Neural progenitor cell (in vitro differentiated cells): ENCODE data around the gene PRDM5.

Experiments used
- EZH2 ChIP-seq: fragments of 200-600 bp; sonication (generic); IDR thresholded peaks from 2 replicates; pipeline ENCODE4 v1.6.1; 2017; ENCODE audit warnings: antibody characterized with exemption, mild to moderate bottlenecking, moderate library complexity
- EZH2phosphoT487 ChIP-seq: fragments of 200-600 bp; sonication (generic); IDR thresholded peaks from 2 replicates; pipeline ENCODE4 v1.6.1; 2017; ENCODE audit warnings: antibody characterized with exemption
- TF ChIP-seq, protein P1 (sequence below): fragments of 200-600 bp; sonication (generic); IDR thresholded peaks from 2 replicates; pipeline ENCODE4 v1.5.1; 2017; ENCODE audit warnings: antibody characterized with exemption, mild to moderate bottlenecking

DNA sequence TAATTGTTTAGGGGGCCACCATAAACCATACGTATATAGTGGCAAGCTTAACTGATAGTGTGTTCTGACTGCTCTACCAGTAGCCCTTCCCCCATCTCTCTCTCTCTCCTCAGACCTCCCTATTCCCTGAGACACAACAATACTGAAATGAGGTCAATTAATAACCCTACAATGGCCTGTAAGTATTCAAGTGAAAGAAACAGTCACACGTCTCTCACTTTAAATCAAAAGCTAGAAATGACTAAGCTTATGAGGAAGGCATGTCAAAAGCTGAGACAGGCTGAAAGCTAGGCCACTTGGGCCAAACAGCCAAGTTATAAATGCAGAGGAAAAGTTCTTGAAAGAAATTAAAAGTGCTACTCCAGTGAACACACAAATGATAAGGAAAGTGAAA, 78.0 kb downstream of the PRDM5 start:
- TF ChIP-seq, protein P1, sequence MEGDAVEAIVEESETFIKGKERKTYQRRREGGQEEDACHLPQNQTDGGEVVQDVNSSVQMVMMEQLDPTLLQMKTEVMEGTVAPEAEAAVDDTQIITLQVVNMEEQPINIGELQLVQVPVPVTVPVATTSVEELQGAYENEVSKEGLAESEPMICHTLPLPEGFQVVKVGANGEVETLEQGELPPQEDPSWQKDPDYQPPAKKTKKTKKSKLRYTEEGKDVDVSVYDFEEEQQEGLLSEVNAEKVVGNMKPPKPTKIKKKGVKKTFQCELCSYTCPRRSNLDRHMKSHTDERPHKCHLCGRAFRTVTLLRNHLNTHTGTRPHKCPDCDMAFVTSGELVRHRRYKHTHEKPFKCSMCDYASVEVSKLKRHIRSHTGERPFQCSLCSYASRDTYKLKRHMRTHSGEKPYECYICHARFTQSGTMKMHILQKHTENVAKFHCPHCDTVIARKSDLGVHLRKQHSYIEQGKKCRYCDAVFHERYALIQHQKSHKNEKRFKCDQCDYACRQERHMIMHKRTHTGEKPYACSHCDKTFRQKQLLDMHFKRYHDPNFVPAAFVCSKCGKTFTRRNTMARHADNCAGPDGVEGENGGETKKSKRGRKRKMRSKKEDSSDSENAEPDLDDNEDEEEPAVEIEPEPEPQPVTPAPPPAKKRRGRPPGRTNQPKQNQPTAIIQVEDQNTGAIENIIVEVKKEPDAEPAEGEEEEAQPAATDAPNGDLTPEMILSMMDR = no peak
- TF ChIP-seq EZH2 (no peak), EZH2phosphoT487 (no peak)
